Astrocyte of the cerebellum (primary cell): ENCODE measurements around the gene ARPC2.
A peak's percentile ranks its signal among the peaks of the same experiment; 100 is the strongest.
"Not testable (repeated sequence)": the region's sequence is repeated elsewhere in the genome, so short reads cannot be mapped to it uniquely, and the experiment has no call there.

ENCODE experiments used
- DNase-seq: peaks from one replicate; pipeline ENCODE4 v3.0.0-alpha.2; 2011; ENCODE audit warnings: low read depth
- H3K4me3 ChIP-seq: 2 replicates; pipeline ENCODE4 v1.5.1; 2011; ENCODE audit warnings: mild to moderate bottlenecking, low read depth, low read length, moderate library complexity
- in situ Hi-C: cut with HindIII; loops from 2 replicates; pipeline ENCODE4 v1.10.0; 2017; ENCODE audit warnings: low sequenced_read_pairs
- TF ChIP-seq, protein P1 (sequence below): IDR thresholded peaks from 2 replicates; pipeline ENCODE4 v1.5.1; 2012; ENCODE audit warnings: low read length, low read depth, moderate library complexity, mild to moderate bottlenecking; ENCODE audit errors: missing control alignments

ARPC2 gene

DNA sequence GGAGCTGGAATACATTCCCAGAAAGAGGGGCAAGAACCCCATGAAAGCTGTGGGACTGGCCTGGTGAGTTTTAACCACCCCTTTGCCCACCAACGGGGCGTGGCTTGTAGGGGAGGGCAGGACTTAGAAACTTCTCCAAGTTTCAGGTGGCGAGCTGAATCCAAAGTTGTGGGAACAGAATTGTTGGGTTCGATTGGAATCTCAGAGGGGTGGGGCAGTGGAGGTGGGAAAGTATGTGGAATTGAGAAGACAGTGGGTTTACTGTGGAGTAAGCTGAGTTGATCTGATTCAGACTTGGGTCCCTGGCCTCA lies 54.5 kb downstream of the ARPC2 start:
- TF ChIP-seq, protein P1, sequence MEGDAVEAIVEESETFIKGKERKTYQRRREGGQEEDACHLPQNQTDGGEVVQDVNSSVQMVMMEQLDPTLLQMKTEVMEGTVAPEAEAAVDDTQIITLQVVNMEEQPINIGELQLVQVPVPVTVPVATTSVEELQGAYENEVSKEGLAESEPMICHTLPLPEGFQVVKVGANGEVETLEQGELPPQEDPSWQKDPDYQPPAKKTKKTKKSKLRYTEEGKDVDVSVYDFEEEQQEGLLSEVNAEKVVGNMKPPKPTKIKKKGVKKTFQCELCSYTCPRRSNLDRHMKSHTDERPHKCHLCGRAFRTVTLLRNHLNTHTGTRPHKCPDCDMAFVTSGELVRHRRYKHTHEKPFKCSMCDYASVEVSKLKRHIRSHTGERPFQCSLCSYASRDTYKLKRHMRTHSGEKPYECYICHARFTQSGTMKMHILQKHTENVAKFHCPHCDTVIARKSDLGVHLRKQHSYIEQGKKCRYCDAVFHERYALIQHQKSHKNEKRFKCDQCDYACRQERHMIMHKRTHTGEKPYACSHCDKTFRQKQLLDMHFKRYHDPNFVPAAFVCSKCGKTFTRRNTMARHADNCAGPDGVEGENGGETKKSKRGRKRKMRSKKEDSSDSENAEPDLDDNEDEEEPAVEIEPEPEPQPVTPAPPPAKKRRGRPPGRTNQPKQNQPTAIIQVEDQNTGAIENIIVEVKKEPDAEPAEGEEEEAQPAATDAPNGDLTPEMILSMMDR: no peak
- peak overlapping the region; percentile 97 for H3K4me3 ChIP-seq
- in situ Hi-C loops: no loop called here
- no peak for DNase-seq

DNA sequence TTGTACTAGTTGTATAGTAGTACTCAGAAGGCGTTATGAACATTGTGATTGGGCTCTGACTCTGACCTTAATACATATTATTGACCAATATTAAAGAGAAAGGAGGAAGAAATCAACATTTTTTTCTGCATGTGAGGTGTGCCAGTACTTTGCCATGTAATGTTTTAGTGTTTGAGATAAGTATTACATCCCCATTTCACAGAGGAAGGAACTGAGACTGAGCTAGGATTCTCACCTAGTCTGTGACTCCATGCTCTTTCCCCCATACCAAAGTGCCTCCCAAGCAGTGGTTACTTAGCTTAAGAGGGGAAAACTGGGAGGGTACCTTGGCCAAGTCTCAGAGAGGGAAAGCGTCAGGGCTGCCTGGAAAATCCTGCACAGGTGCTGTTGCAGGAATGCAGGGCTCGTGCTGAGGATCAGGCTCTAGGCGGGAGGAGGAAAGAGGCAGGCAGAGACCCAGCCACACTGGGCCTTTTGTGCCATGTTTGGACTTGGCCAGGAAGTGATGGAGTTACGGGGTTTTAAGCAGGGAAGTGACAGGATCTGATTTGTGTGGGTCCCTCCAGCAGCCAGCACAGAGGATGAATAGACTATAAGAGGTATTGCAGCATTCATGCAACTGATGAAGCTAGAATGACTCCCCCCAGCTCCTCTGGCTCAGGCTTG lies 55.0 kb downstream of the ARPC2 start:
- peak overlapping the region; percentile 97 for H3K4me3 ChIP-seq
- no peak for DNase-seq
- TF ChIP-seq, protein P1: no peak
- in situ Hi-C loops: no loop called here

DNA sequence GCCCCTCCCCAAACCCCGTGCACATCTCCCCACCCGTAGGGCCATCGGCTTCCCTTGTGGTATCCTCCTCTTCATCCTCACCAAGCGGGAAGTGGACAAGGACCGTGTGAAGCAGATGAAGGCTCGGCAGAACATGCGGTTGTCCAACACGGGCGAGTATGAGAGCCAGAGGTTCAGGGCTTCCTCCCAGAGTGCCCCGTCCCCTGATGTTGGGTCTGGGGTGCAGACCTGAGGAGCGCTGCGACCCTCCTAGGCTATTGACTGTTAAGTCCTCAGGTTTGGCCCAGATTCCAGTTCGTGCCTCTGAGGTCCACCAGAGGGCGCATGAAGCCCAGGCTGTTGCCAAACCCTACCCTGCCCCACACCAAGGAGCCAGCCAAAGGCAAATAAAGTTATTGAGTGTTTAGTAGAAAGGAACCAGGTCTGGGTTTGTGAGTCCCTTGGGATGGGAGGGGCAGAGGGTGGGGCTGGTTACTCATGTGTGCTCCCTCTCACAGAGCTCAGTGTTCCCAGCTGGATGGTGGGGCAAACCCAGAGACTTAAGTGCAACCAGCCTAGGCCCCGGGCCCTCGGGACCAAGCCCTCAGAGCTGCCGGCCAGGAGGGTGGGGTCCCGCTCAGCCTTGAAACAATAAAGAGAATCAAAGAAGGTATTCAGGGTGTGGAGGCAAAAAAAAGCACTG lies 55.7 kb downstream of the ARPC2 start:
- in situ Hi-C loops: no loop called here
- no peak overlapping the region for H3K4me3 ChIP-seq
- TF ChIP-seq, protein P1: peak; percentile 93
- peak; percentile 74 for DNase-seq

DNA sequence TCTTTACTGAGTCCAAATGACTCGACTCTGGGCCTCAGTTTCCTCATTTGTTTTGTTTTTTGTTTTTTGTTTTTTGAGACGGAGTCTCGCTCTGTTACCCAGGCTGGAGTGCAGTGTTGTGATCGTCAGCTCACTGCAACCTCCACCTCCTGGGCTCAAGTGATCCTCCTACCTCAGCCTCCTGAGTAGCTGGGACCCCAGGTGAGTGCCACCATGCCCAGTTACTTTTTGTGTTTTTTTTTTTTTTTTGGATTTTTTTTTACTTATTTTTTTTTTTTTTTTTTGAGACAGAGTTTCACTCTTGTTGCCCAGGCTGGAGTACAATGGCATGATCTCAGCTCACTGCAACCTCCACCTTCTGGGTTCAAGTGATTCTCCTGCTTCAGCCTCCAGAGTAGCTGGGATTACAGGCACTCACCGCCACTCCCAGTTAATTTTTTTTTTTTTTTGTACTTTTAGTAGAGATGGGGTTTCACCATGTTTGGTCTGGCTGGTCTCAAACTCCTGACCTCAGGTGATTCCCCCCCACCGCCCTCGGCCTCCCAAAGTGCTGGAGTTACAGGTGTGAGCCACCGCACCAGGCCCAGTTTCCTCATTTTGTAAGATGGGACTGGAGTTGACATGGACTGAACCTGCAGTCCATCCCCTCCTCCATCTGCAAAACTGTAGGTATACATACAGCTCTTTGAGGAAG lies 56.4 kb downstream of the ARPC2 start:
- in situ Hi-C loops, H3K4me3 ChIP-seq, DNase-seq: not testable (repeated sequence)

DNA sequence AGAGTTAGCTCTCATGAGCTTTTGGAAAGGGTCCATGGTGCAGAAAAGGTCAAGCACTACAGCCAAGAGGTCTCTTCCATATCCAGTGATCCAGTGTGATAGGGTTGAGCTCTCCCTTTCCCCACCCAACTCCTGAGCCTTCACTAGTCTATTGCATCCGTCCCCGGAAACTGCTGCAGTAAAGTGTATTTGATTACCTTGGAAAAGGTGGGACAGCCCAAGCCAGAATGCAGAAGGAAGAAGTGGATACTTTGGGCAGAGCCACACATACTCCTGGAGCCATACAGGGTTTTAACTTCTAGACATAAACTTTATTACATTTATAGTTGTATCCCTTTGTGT lies 56.9 kb downstream of the ARPC2 start:
- in situ Hi-C loops: no loop called here
- DNase-seq: no peak
- TF ChIP-seq, protein P1: no peak
- no peak overlapping the region for H3K4me3 ChIP-seq

DNA sequence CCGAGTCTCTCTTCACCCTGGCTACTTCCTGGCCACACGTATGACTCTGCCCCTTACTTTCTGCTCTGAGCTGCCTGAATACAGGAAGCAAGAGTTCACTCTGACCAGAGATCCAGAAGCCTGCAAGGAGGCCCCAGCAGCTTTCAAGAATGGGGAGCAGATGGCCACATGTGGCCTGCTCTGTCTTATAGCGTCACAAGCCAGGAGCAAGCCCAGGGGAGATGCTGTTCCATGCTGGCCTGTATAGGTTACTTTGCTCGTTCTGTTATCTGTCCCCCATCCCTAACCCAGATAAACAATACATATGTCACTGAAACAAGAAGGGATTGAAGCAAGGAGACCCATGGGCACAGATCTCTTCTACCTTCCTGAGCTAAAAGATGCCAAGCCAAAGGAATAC lies 57.6 kb downstream of the ARPC2 start:
- H3K4me3 ChIP-seq: no peak overlapping the region
- in situ Hi-C loops: no loop called here
- DNase-seq: no peak
- TF ChIP-seq, protein P1: no peak
